Ovary (tissue), 9 donors: Measurements from ENCODE around the gene CDK5RAP1. TPM values are rescaled to one million over a fixed set of nuclear protein-coding genes. Genes with fewer than 3 reads are reported as not detected.

Experiments used
- DNase-seq, 5 donors: peaks; one replicate each; pipeline ENCODE4 v3.0.0-alpha.2; 2019 to 2020
- H3K27ac ChIP-seq, 2 donors: fragments of 200-600 bp; one replicate each; pipeline versions ENCODE4 v1.5.1 to v1.8.0; 2019 to 2022
- H3K27me3 ChIP-seq: fragments of 200-600 bp; one replicate; pipeline ENCODE4 v1.8.0; 2022
- H3K36me3 ChIP-seq: fragments of 200-600 bp; sonication (generic); one replicate; pipeline ENCODE4 v1.5.1; 2019
- H3K4me1 ChIP-seq: one replicate; pipeline ENCODE4 v1.8.1; 2013; ENCODE audit warnings: mild to moderate bottlenecking, moderate library complexity; ENCODE audit not compliant: insufficient read depth
- H3K4me3 ChIP-seq: fragments of 200-600 bp; sonication (generic); one replicate; pipeline ENCODE4 v1.5.1; 2017
- H3K9me3 ChIP-seq, 2 donors: fragments of 200-600 bp in 1 of 2; sonication (generic) in 1 of 2; one replicate each; pipeline versions ENCODE4 v1.5.1 to v1.8.1; 2013 to 2019; ENCODE audit warnings: mild to moderate bottlenecking in 1 of 2, moderate library complexity in 1 of 2
- EP300 ChIP-seq: sonication (generic); formaldehyde crosslinking; IDR thresholded peaks from one replicate; pipeline ENCODE4 v1.6.1; 2017; ENCODE audit warnings: antibody characterized with exemption
- POLR2A ChIP-seq: fragments of 450-650 bp; IDR thresholded peaks from one replicate; pipeline ENCODE4 v1.6.1; 2017; ENCODE audit warnings: antibody characterized with exemption, mild to moderate bottlenecking, moderate library complexity
- WGBS, 3 donors: extraction: QIAGEN DNeasy Blood & Tissue Kit in 1 of 3; methylation state at CpG; one replicate each; pipeline versions ENCODE4 v1.1.5 to v1.1.7; 2013 to 2017; 5-methylcytosine and 5-hydroxymethylcytosine counted together
- intact Hi-C, 4 donors: fragments of 100-400 bp; cut with DNase I; formaldehyde crosslinking; loops; one replicate each; pipeline versions ENCODE4 v1.11.0 to v1.15.1; 2022 to 2023
- polyA plus RNA-seq, 2 donors: library from polyadenylated mRNA; stranded (reverse); fragments of 200-250 nt in 1 of 2; fragments of 350-450 nt in 1 of 2; fragmentation: Illumina TruSeq in 1 of 2; extraction: RNeasy Lipid Tissue Mini Kit (QIAGEN cat#74804) in 1 of 2; gene quantifications; one replicate each; pipeline ENCODE4 v1.2.3, GENCODE V29; 2013 to 2014
- total RNA-seq, 7 donors: library from RNA; depleted of rRNA in 2 of 7; stranded (reverse); fragments of >200 nt in 2 of 7; fragmentation: NEBNext Ultra II Directional in 3 of 7; extraction: Animal tissue kit (Norgen Biotek cat#: 25700) in 3 of 7; gene quantifications; one replicate each; pipeline versions ENCODE4 v1.1.0 to v1.2.4, GENCODE V29; 2016 to 2023
- TF ChIP-seq, protein P1 (sequence below), 3 donors: fragments of 450-650 bp in 2 of 3; fragments of 200-600 bp in 1 of 3; IDR thresholded peaks; one replicate each; pipeline versions ENCODE4 v1.5.1 to v1.8.0; 2016 to 2022; ENCODE audit warnings: antibody characterized with exemption in 3 of 3, mild to moderate bottlenecking in 1 of 3
- donor health status: DM: no; HTN: no; CAD: no; lungs with moderate emphysema.
- donor health status: DM: no; HTN: no; CAD: no.
- donor health status: Bipolar disorder and iron deficiency.
- donor health status: DM: yes; HTN: yes; CAD: no.
- donor health status: DM: no; HTN: no; CAD: no.
- donor health status: DM: yes; HTN: yes; CAD: no.

The CDK5RAP1 gene
- total and polyA plus RNA-seq, 9 donors = 17.3 to 31.9 (median 19.4) TPM

DNA sequence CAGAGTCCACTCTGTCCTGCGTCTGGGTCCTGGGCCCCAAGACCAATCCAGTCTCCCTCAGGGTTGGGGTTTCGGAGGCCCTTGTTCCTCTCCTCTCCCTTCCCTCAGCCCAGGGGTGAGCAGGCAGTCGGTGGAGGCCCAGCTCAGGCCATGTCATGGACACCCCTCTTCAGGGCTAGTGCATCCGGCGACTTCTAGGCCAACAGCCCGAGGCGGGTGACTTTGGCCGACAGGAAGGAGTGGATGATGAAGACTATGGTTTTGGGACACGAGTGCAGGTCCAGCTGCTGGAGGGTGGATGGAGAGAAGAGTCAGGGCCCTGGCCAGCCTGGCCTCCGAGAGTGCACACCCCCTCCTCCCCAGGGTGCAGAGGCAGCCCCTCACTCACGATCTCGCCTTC, 7.0 kb upstream of the CDK5RAP1 start:
- Histone ChIP-seq H3K36me3 (no peaks in the 10 kb centered on the region), H3K9me3 (no peaks in the 10 kb centered on the region), H3K27ac (no peak overlapping the region), H3K4me3 (no peak overlapping the region), H3K4me1 (no peaks in the 10 kb centered on the region), H3K27me3 (no peaks in the 10 kb centered on the region)
- intact Hi-C loops = no loop called here
- WGBS, 3 donors = 84 to 85% (median 85%) methylated on average over 12 of the region's 12 CpGs
- DNase-seq = no peak
- TF ChIP-seq EP300 (no peak), POLR2A (no peak)
- TF ChIP-seq, protein P1, sequence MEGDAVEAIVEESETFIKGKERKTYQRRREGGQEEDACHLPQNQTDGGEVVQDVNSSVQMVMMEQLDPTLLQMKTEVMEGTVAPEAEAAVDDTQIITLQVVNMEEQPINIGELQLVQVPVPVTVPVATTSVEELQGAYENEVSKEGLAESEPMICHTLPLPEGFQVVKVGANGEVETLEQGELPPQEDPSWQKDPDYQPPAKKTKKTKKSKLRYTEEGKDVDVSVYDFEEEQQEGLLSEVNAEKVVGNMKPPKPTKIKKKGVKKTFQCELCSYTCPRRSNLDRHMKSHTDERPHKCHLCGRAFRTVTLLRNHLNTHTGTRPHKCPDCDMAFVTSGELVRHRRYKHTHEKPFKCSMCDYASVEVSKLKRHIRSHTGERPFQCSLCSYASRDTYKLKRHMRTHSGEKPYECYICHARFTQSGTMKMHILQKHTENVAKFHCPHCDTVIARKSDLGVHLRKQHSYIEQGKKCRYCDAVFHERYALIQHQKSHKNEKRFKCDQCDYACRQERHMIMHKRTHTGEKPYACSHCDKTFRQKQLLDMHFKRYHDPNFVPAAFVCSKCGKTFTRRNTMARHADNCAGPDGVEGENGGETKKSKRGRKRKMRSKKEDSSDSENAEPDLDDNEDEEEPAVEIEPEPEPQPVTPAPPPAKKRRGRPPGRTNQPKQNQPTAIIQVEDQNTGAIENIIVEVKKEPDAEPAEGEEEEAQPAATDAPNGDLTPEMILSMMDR (IDR thresholded peaks at IDR 0.05) = no peak

DNA sequence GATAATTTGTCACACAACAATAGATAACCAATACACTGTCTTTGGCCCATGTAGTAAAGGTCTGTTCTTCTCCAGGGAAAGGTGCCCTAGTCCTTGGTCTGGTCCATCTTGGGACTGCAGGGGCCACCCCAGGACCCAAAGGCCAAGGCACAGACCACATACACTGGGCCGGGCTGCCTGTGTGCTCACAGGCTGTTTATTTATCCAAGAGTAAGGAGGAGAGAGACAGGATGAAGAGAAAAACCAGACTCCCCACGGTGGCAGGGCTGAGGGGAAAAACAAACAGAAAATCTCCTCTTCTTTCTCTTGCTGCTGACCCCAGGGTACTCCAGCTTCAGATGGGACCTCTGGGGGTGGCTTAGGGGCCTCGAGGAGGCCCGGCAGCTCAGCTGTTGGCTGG, 6.5 kb upstream of the CDK5RAP1 start:
- Histone ChIP-seq H3K4me1 (no peaks in the 10 kb centered on the region), H3K36me3 (no peaks in the 10 kb centered on the region), H3K27me3 (no peaks in the 10 kb centered on the region), H3K27ac (no peak overlapping the region), H3K9me3 (no peaks in the 10 kb centered on the region), H3K4me3 (no peak overlapping the region)
- TF ChIP-seq EP300 = no peak
- 33 to 49% (median 44%) methylated on average over 4 of the region's 4 CpGs for WGBS, 3 donors
- DNase-seq = no peak
- intact Hi-C loops = no loop called here

- TF ChIP-seq, protein P1 (IDR thresholded peaks at IDR 0.05) = no peak
- TF ChIP-seq EP300 = no peak
- no peak for TF ChIP-seq POLR2A
- Histone ChIP-seq H3K36me3 (no peaks in the 10 kb centered on the region), H3K27me3 (no peaks in the 10 kb centered on the region), H3K4me3 (no peak overlapping the region), H3K27ac (no peak overlapping the region), H3K9me3 (no peaks in the 10 kb centered on the region), H3K4me1 (peaks cover 2% of the 10 kb centered on the region)
- DNase-seq = no peak
- WGBS, 3 donors = 81 to 92% (median 89%) methylated on average over 1 of the region's 1 CpG
- intact Hi-C loops = no loop called here
Measured at GRCh38 chr20:33407251-33407650, 5.9 kb upstream of the CDK5RAP1 start.

DNA sequence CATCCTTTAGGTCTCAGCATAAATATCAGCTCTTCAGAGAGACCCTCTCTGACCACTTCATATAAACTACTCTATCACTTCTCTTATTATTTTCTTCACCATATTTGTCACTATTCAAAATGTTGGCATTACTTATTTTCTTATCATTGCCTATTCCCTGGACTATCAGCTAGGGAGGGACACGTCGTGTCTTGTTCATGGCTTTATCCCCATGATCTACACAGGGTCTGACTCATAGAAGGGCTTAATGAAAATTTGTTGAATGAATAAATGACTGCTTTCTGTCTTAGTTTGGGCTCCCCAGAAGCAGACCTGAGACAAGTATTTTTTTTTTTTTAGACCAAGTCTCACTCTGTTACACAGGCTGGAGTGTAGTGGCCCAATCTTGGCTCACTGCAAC, 3.0 kb upstream of the CDK5RAP1 start:
- intact Hi-C loops = no loop called here
- 90 to 95% (median 94%) methylated on average over 2 of the region's 2 CpGs for WGBS, 3 donors

DNA sequence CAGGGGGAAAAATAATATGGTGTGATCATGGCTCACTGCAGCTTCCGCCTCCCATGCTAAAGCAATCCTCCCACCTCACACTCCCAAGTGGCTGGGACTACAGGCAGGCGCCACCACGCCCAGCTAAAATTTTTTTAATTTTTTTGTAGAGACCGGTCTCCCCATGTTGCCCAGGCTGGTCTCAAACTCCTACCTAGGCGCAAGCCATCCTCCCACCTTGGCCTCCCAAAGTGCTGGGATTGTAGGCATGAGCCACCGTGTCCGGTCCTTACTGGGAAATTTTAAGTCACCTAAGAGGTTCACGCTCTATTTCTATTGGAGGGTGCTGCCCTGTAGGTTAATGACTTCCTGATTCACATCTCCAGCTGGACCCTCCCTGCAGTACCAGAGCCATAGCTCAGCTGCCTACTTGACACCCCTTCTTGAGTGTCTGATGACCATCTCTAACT, 626 bp upstream of the CDK5RAP1 start:
- Histone ChIP-seq H3K27ac (no peak overlapping the region), H3K9me3 (no peaks in the 10 kb centered on the region), H3K4me3 (peak overlapping the region; percentile 95), H3K36me3 (no peaks in the 10 kb centered on the region), H3K27me3 (no peaks in the 10 kb centered on the region), H3K4me1 (peaks cover 7% of the 10 kb centered on the region)
- 29 to 35% (median 31%) methylated on average over 8 of the region's 8 CpGs for WGBS, 3 donors
- intact Hi-C loops = no loop called here
- DNase-seq = no peak
- no peak for TF ChIP-seq POLR2A
- TF ChIP-seq EP300 = no peak
- TF ChIP-seq, protein P1 (IDR thresholded peaks at IDR 0.05) = no peak

More for the DNA sequence above, 3.0 kb upstream of the CDK5RAP1 start:
- Histone ChIP-seq H3K27me3 (no peaks in the 10 kb centered on the region), H3K4me1 (peaks cover 7% of the 10 kb centered on the region), H3K27ac (no peak overlapping the region), H3K4me3 (no peak overlapping the region), H3K36me3 (no peaks in the 10 kb centered on the region), H3K9me3 (no peaks in the 10 kb centered on the region)
- no peak for TF ChIP-seq EP300
- TF ChIP-seq POLR2A = no peak
- TF ChIP-seq, protein P1 (IDR thresholded peaks at IDR 0.05) = no peak
- DNase-seq = no peak
